IMR-90 (cell line): ENCODE measurements around the gene PCYT2. TPM values are rescaled to one million over a fixed set of nuclear protein-coding genes. Genes with fewer than 3 reads are reported as not detected.
A peak's percentile ranks its signal among the peaks of the same experiment; 100 is the strongest.

ENCODE experiments used
- ATAC-seq: fragments of 200-7000 bp; cut with Tn5 transposase; 2 replicates; pipeline ENCODE4 v1.9.1; 2020; ENCODE audit warnings: low read depth, mild to moderate bottlenecking, moderate library complexity
- BruUV-seq: library from RNA; stranded (reverse); fragments of 400-500 nt; replicated peaks from 2 replicates; lab custom pipeline; 2021; lab: Mats Ljungman, UMichigan
- CTCF ChIA-PET: fragments of 300-600 bp; formaldehyde crosslinking; extraction: SDS; loops from one replicate; lab custom pipeline; 2021; ENCODE audit warnings: antibody characterized with exemption; lab: Yijun Ruan, JAX
- POLR2A ChIA-PET: fragments of 300-600 bp; sonication (Branson Sonifier 250); formaldehyde crosslinking; loops from one replicate; lab custom pipeline; 2022; ENCODE audit warnings: antibody characterized with exemption; ENCODE audit not compliant: unreplicated experiment; lab: Charles Lee
- DNase-seq: peaks from one replicate; pipeline ENCODE4 v3.0.0; 2013
- H2AFZ ChIP-seq: replicated peaks from 2 replicates; pipeline ENCODE3; 2013; ENCODE audit warnings: low read length, mild to moderate bottlenecking; ENCODE audit not compliant: poor library complexity
- H2AK5ac ChIP-seq: 2 replicates; pipeline ENCODE4 v1.6.1; 2013; ENCODE audit warnings: low read depth, low read length, inconsistent platforms
- H2AK9ac ChIP-seq: replicated peaks from 2 replicates; pipeline ENCODE3; 2013; ENCODE audit warnings: mild to moderate bottlenecking, low read depth, low read length, moderate library complexity; ENCODE audit not compliant: poor library complexity
- H2BK120ac ChIP-seq: 2 replicates; pipeline ENCODE4 v1.6.1; 2013; ENCODE audit warnings: low read depth, low read length, inconsistent platforms
- H2BK15ac ChIP-seq: 3 replicates; pipeline ENCODE4 v1.6.1; 2013; ENCODE audit warnings: low read depth, low read length, inconsistent platforms
- H2BK20ac ChIP-seq: 2 replicates; pipeline ENCODE4 v1.6.1; 2013; ENCODE audit warnings: low read depth, mild to moderate bottlenecking, inconsistent platforms, low read length, moderate library complexity
- H2BK5ac ChIP-seq: 2 replicates; pipeline ENCODE4 v1.6.1; 2013; ENCODE audit warnings: mild to moderate bottlenecking, low read depth, low read length, inconsistent platforms; ENCODE audit not compliant: poor library complexity, severe bottlenecking
- H3K14ac ChIP-seq: replicated peaks from 2 replicates; pipeline ENCODE4 v1.6.1; 2013; ENCODE audit warnings: low read depth, low read length, inconsistent platforms
- H3K18ac ChIP-seq: 2 replicates; pipeline ENCODE4 v1.6.1; 2013; ENCODE audit warnings: low read depth, low read length, control low read depth
- H3K23ac ChIP-seq: 2 replicates; pipeline ENCODE4 v1.6.1; 2013; ENCODE audit warnings: low read depth, low read length, inconsistent platforms
- H3K27ac ChIP-seq: 2 replicates; pipeline ENCODE4 v1.5.1; 2013; ENCODE audit warnings: mild to moderate bottlenecking, control low read depth, low read length; ENCODE audit not compliant: insufficient read depth
- H3K27me3 ChIP-seq: 2 replicates; pipeline ENCODE4 v1.6.1; 2013; ENCODE audit warnings: low read length; ENCODE audit not compliant: control insufficient read depth, insufficient read depth
- H3K36me3 ChIP-seq: 2 replicates; pipeline ENCODE4 v1.6.1; 2013; ENCODE audit warnings: low read length, mixed read lengths; ENCODE audit not compliant: control insufficient read depth, insufficient read depth
- H3K4ac ChIP-seq: 2 replicates; pipeline ENCODE4 v1.6.1; 2013; ENCODE audit warnings: low read depth, low read length, inconsistent platforms
- H3K4me1 ChIP-seq: 2 replicates; pipeline ENCODE4 v1.6.1; 2013; ENCODE audit warnings: low read length, mixed read lengths; ENCODE audit not compliant: control insufficient read depth, insufficient read depth
- H3K4me2 ChIP-seq: 2 replicates; pipeline ENCODE4 v1.6.1; 2013; ENCODE audit warnings: low read depth, mild to moderate bottlenecking, control low read depth, low read length, moderate library complexity
- H3K4me3 ChIP-seq: 2 replicates; pipeline ENCODE4 v1.5.1; 2013; ENCODE audit warnings: low read depth, mild to moderate bottlenecking, control low read depth, low read length, moderate library complexity; ENCODE audit not compliant: insufficient read depth
- H3K56ac ChIP-seq: 2 replicates; pipeline ENCODE4 v1.6.1; 2013; ENCODE audit warnings: low read length, inconsistent platforms; ENCODE audit not compliant: insufficient read depth; ENCODE audit errors: extremely low read depth
- H3K79me1 ChIP-seq, 2 experiments: 2 replicates each; pipeline ENCODE4 v1.6.1; 2013; ENCODE audit warnings: low read length in 2 of 2, inconsistent platforms in 1 of 2, low read depth in 1 of 2
- H3K9ac ChIP-seq: 2 replicates; pipeline ENCODE4 v1.6.1; 2013; ENCODE audit warnings: low read depth, low read length, control low read depth
- H3K9me1 ChIP-seq: 2 replicates; pipeline ENCODE4 v1.6.1; 2013; ENCODE audit warnings: low read length, inconsistent platforms; ENCODE audit not compliant: insufficient read depth
- H3K9me3 ChIP-seq: 2 replicates; pipeline ENCODE4 v1.6.1; 2013; ENCODE audit warnings: low read length; ENCODE audit not compliant: control insufficient read depth, insufficient read depth
- H4K20me1 ChIP-seq: 2 replicates; pipeline ENCODE4 v1.6.1; 2013; ENCODE audit warnings: low read length, inconsistent platforms; ENCODE audit not compliant: insufficient read depth
- H4K5ac ChIP-seq: 2 replicates; pipeline ENCODE4 v1.6.1; 2013; ENCODE audit warnings: mild to moderate bottlenecking, low read depth, low read length, control low read depth
- H4K8ac ChIP-seq, 2 experiments: 2 replicates each; pipeline ENCODE4 v1.6.1; 2013; ENCODE audit warnings: low read depth in 2 of 2, low read length in 2 of 2, control low read depth in 1 of 2, inconsistent platforms in 1 of 2
- H4K91ac ChIP-seq: 2 replicates; pipeline ENCODE4 v1.6.1; 2013; ENCODE audit warnings: low read depth, low read length, inconsistent platforms; ENCODE audit not compliant: insufficient read depth
- CHD1 ChIP-seq: IDR thresholded peaks from 2 replicates; pipeline ENCODE4 v1.6.1; 2012; ENCODE audit warnings: low read depth, low read length, improper control_type of control experiment
- FOS ChIP-seq: fragments of 150-350 bp; IDR thresholded peaks from 2 replicates; pipeline ENCODE4 v1.6.1; 2016; ENCODE audit warnings: low read depth, low read length
- MAFK ChIP-seq: IDR thresholded peaks from 2 replicates; pipeline ENCODE4 v1.6.1; 2012; ENCODE audit warnings: low read depth, low read length, improper control_type of control experiment
- MXI1 ChIP-seq: IDR thresholded peaks from 2 replicates; pipeline ENCODE4 v1.6.1; 2012; ENCODE audit warnings: low read depth, mild to moderate bottlenecking, low read length, moderate library complexity, borderline replicate concordance
- NFE2L2 ChIP-seq: fragments of 150-350 bp; IDR thresholded peaks from 2 replicates; pipeline ENCODE4 v1.6.1; 2016; ENCODE audit warnings: low read depth, mild to moderate bottlenecking, low read length
- POLR2A ChIP-seq: IDR thresholded peaks from 2 replicates; pipeline ENCODE4 v1.6.1; 2012; ENCODE audit warnings: mild to moderate bottlenecking, low read depth, low read length
- RAD21 ChIP-seq: IDR thresholded peaks from 2 replicates; pipeline ENCODE4 v1.6.1; 2012; ENCODE audit warnings: low read length, improper control_type of control experiment
- RFX5 ChIP-seq: IDR thresholded peaks from 2 replicates; pipeline ENCODE4 v1.8.0; 2012; ENCODE audit warnings: low read depth, mild to moderate bottlenecking, low read length, moderate library complexity
- WGBS, 2 experiments: methylation state at CpG; one replicate each; pipeline versions ENCODE4 v1.1.5 to v1.1.7; 2013; ENCODE audit warnings: missing lambda C conversion rate in 2 of 2; ENCODE audit not compliant: insufficient read length in 1 of 2; ENCODE audit errors: extremely low coverage in 2 of 2; 5-methylcytosine and 5-hydroxymethylcytosine counted together
- dilution Hi-C: fragments of 300-500 bp; cut with HindIII; formaldehyde crosslinking; loops from one replicate; pipeline ENCODE4 v1.14.3; 2018; ENCODE audit warnings: low sequenced_read_pairs; ENCODE audit not compliant: unreplicated experiment
- in situ Hi-C: fragments of 300-500 bp; cut with MboI; formaldehyde crosslinking; loops from 3 replicates; pipeline ENCODE4 v1.14.3; 2019; ENCODE audit warnings: low sequenced_read_pairs, inconsistent platforms, mixed read lengths
- intact Hi-C: fragments of 100-400 bp; cut with micrococcal nuclease; formaldehyde crosslinking; loops from 2 replicates; pipeline ENCODE4 v1.10.0; 2022
- polyA plus RNA-seq, 3 experiments: library from polyadenylated mRNA; depleted of rRNA; stranded (reverse); fragments of >200 nt; gene quantifications; 2 replicates each; pipeline ENCODE4 v1.2.3, GENCODE V29; 2012; ENCODE audit warnings: low replicate concordance in 1 of 3
- total RNA-seq: library from RNA; depleted of rRNA; stranded (reverse); fragments of >200 nt; gene quantifications from 2 replicates; pipeline ENCODE4 v1.2.3, GENCODE V29; 2012
- TF ChIP-seq, protein P1 (sequence below): fragments of 150-350 bp; IDR thresholded peaks from 2 replicates; pipeline ENCODE4 v1.6.1; 2016; ENCODE audit warnings: low read depth, mild to moderate bottlenecking, low read length, moderate library complexity, borderline replicate concordance

PCYT2 gene
- total and polyA plus RNA-seq, 2 of the 4 experiments (the other 2 are of a cell fraction): 37.3 to 38.5 TPM

DNA sequence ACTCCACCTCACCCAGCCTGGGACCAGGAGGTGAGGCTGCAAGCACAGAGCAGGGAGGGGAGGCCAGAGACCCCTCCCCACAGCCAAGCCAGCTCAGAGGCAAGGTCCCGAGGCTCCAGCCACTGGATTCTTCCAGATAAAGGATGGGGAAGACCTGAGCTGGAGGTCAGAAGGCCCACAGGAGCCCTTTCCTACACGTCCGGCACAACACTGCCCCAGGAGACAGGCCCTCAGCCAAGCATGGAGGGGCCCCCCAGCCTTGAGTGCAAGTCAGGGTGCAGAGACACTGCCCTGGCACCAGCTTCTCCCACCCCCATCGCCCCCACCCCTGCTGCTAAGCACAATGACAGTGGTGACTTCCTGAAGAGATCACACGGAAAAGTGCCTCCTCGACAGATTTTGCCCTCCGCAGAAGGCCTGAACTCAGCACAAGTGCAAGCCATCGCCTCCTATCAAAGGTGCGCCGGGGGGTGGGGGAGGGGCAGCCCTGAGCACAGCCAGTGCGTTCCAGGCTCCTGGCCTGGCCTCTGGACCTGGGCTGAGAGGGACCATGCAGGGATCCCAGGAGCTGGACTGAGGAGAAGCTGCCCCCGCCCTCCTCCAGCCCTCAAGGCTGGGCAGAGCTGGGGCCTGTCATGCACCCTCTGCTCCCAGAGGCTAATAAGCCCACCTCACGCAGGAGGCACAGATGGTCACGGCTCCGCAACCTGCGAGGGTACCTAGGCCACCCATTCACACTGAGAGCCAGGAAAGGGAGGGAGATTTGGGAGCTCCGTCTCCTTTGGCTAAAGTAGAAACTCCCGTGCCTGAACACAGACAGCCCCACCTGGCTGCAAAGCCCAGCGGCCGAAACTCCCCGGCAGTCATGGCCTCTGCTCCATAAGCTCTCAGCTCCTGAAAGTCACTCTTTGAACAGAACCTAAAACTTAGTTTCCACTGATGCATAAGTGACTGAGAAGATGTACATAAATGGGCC lies 13.6 kb upstream of the PCYT2 start:
- Histone ChIP-seq H3K27ac (peak overlapping the region; percentile 33), H2AFZ (no peak overlapping the region), H3K9ac (no peak overlapping the region), H2AK5ac (peak overlapping the region; percentile 69; the same call in 1 of the 2 replicates), H3K9me3 (no peaks in the 10 kb centered on the region), H4K5ac (no peak overlapping the region; the same call in 1 of the 2 replicates), H3K4me2 (no peak overlapping the region), H2BK15ac (no peak overlapping the region), H3K4me1 (peaks cover 37% of the 10 kb centered on the region), H3K4me3 (no peak overlapping the region), H4K20me1 (peaks cover 62% of the 10 kb centered on the region), H2BK20ac (no peak overlapping the region), H2BK120ac (peak overlapping the region; percentile 85; the same call in 1 of the 2 replicates), H4K91ac (peak overlapping the region; percentile 69), H3K79me1 (peaks cover 17 to 69% of the 10 kb centered on the region in 2 experiments; a peak in 3 of 4 replicates), H2BK5ac (no peak overlapping the region), H3K27me3 (no peaks in the 10 kb centered on the region), H3K9me1 (peaks cover 21% of the 10 kb centered on the region), H2AK9ac (peak overlapping the region; percentile 75), H3K18ac (no peak overlapping the region), H3K14ac (no peak overlapping the region), H3K56ac (no peak overlapping the region), H3K23ac (peak overlapping the region; percentile 79), H3K36me3 (peaks cover 22% of the 10 kb centered on the region), H3K4ac (peak overlapping the region; percentile 51; the same call in 1 of the 2 replicates), H4K8ac (no peak overlapping the region)
- DNase-seq (no peak), ATAC-seq (no peak)
- WGBS, 2 experiments: 53% methylated on average over 4 of the region's 21 CpGs; no CpG with 5 or more reads in 1 of the 2 experiments
- dilution Hi-C loops (no loop called here), in situ Hi-C loops (no loop called here), intact Hi-C loops (no loop called here)
- CTCF ChIA-PET: no interaction called here
- TF ChIP-seq RAD21 (no peak), CHD1 (no peak), POLR2A (no peak), FOS (no peak), MAFK (0 out of 2 replicates have a peak, but pooled peaks have one; percentile 54), NFE2L2 (no peak), RFX5 (no peak), MXI1 (no peak)
- TF ChIP-seq, protein P1, sequence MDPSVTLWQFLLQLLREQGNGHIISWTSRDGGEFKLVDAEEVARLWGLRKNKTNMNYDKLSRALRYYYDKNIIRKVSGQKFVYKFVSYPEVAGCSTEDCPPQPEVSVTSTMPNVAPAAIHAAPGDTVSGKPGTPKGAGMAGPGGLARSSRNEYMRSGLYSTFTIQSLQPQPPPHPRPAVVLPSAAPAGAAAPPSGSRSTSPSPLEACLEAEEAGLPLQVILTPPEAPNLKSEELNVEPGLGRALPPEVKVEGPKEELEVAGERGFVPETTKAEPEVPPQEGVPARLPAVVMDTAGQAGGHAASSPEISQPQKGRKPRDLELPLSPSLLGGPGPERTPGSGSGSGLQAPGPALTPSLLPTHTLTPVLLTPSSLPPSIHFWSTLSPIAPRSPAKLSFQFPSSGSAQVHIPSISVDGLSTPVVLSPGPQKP: no peak
- BruUV-seq: no TSS peak
- POLR2A ChIA-PET: no interaction called here
